Activated CD8-positive, alpha-beta memory T cell treated with anti-CD3 and anti-CD28 coated beads, Interleukin-2, amount 50 U/mL, for 1 hour (primary cell): ENCODE results near the gene ISG15.

Experiments
- DNase-seq: peaks from one replicate; pipeline ENCODE4 v3.0.0-alpha.2; 2020; ENCODE audit errors: extremely low read depth

The ISG15 gene

GRCh38 chr1:1060281-1061000 lies 47.1 kb downstream of the ISG15 start:
- DNase-seq, result no peak

- no peak for DNase-seq
Observed at GRCh38 chr1:1061682-1062345, 48.5 kb downstream of the ISG15 start.

- no peak for DNase-seq
Observed at GRCh38 chr1:1062348-1063163, 49.3 kb downstream of the ISG15 start.

GRCh38 chr1:1063261-1063944 lies 50.1 kb downstream of the ISG15 start:
- DNase-seq, result no peak
